Measurements from ENCODE around the gene TEX29.

TEX29 gene

DNA sequence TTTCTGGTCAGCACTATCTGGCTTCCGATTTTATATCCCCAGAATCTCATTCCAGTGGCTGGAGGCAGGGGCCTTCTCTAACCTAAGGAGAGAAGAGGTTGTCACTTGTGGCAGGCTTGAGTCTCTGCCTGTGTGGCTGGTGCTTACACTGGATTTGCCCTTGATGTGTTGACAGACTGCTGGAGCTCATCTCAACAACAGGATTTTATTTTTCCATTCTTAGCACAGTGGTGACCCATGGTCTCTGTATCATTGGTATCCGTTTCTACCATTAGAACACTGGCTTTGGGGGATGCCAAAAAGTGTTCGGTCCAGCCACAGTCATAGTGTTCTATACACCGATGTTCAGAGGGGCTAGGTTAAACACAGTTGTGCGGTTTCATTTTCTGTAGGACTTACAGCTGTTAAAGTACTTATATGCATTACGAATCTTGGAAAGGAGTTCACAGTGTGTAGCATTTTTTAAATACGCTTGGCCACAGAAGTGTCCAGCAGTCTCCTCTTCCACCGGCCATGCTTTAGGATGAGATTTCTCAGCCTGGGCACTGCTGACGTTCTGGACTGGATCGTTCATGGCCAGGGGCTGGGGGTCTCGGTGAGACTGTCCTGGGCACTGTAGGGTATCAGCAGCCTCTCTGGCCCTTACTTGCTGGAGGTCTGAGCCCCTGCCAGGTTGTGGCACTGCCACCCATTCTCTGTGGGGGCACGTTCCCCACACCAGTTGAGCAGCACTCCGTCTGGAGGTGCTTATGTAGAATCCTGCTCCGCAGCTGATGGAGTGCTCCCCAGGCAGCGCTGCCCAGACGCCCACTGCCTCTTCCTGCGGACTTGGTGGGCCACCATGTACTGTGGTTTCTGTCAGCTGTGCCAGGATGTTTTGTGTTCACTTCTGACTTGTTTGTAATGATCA, 41.4 kb upstream of the TEX29 start:
- TF ChIP-seq, protein P1, sequence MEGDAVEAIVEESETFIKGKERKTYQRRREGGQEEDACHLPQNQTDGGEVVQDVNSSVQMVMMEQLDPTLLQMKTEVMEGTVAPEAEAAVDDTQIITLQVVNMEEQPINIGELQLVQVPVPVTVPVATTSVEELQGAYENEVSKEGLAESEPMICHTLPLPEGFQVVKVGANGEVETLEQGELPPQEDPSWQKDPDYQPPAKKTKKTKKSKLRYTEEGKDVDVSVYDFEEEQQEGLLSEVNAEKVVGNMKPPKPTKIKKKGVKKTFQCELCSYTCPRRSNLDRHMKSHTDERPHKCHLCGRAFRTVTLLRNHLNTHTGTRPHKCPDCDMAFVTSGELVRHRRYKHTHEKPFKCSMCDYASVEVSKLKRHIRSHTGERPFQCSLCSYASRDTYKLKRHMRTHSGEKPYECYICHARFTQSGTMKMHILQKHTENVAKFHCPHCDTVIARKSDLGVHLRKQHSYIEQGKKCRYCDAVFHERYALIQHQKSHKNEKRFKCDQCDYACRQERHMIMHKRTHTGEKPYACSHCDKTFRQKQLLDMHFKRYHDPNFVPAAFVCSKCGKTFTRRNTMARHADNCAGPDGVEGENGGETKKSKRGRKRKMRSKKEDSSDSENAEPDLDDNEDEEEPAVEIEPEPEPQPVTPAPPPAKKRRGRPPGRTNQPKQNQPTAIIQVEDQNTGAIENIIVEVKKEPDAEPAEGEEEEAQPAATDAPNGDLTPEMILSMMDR (IDR thresholded peaks at IDR 0.05; ENCODE audit: borderline replicate concordance, control extremely low read depth, extremely low read depth, insufficient read depth, missing control alignments), result no peak
- no peak for DNase-seq (ENCODE audit: low spot score)
- in situ Hi-C loops (cut with MboI; ENCODE audit: low sequenced_read_pairs, unreplicated experiment), result no loop called here

DNA sequence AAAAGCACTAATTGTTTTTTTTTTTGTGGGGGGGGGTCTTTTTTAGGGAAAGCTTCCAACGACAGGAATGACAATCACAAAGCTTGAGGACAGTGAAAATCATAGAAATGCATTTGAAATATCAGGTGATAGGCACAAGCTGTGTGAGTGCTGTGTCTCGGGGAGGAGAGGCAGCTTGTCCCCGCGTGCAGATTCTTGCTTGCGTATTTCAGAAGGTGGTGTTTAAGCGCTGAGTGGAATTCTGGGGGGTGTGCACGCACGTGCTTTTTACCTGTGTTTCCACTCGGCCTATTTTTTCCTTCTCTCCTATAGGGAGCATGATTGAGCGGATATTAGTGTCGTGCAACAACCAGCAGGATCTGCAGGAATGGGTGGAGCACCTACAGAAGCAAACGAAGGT, 40.2 kb upstream of the TEX29 start:
- in situ Hi-C loops (cut with MboI; ENCODE audit: low sequenced_read_pairs, unreplicated experiment), result no loop called here
- DNase-seq (ENCODE audit: low spot score), result no peak
- TF ChIP-seq, protein P1 (IDR thresholded peaks at IDR 0.05; ENCODE audit: borderline replicate concordance, control extremely low read depth, extremely low read depth, insufficient read depth, missing control alignments), result no peak

DNA sequence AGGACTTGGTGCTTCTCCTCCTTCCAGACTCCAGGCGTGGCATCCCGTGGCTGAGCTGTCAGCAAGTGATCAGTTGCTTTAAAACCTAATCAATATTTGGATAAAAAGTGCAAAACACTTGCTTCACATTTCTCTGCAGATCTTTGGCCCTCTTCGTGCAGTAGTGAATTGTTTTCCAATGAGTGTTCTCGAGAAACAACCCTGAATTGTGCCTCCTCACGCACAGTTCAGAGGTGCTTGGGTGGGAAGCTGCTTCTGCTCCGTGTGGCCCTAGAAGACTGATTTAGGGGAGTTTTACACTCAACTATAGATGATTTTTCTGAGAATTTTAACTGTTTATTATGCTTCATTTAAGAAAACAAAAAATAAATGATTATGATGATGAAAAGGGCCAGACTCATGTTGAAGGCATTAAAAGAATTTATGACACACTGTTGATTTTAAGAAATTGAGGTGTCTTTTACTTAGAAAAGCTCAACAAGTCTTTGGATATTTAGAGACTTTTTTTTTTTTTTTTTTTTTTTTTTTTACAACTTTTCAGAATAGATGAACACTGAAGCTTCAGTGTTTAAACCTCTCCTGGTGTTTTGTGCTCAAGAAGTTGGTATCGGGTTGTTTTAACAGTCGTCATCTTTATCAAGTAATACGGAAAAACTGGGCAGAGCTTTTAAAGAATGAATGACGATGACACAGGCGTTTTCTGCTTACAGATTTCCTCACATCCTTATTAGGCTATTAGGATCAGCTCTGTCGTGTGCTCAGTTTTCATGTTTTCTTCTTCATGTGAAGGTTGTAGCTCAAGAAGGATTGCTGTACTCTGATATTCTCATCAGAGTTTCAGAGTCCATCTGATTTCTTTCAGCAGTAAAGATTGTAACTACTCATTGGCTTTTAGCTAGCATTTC, 39.5 kb upstream of the TEX29 start:
- DNase-seq (ENCODE audit: low spot score), result no peak
- TF ChIP-seq, protein P1 (IDR thresholded peaks at IDR 0.05; ENCODE audit: borderline replicate concordance, control extremely low read depth, extremely low read depth, insufficient read depth, missing control alignments), result no peak
- in situ Hi-C loops (cut with MboI; ENCODE audit: low sequenced_read_pairs, unreplicated experiment), result no loop called here

DNA sequence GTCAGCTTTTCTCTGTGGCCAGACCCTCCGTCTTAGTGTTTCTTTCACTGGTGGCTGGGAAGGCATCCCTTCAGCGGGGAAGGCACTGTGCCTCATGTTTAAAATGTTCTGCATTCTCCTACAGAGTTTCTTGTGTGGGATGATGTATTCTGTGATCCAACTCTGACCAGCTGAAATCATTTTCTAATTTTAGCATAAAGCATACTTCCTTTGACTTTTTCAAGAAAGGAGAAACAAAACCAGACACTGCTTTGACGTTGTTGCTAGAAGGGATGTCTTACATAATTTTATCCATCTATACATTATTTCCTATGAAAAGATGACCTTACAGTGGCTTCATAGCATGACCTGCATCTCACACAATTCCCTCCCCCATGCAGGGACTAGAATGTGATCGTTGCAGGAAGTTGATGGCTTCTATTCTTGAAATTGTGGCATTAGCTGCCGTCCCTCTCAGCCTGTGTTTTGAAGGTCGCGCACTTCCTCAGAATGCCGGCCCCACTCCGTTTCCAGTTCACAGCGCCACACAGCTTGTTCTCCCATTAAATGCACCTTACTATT, 38.6 kb upstream of the TEX29 start:
- TF ChIP-seq, protein P1 (IDR thresholded peaks at IDR 0.05; ENCODE audit: borderline replicate concordance, control extremely low read depth, extremely low read depth, insufficient read depth, missing control alignments), result no peak
- in situ Hi-C loops (cut with MboI; ENCODE audit: low sequenced_read_pairs, unreplicated experiment), result no loop called here
- no peak for DNase-seq (ENCODE audit: low spot score)

DNA sequence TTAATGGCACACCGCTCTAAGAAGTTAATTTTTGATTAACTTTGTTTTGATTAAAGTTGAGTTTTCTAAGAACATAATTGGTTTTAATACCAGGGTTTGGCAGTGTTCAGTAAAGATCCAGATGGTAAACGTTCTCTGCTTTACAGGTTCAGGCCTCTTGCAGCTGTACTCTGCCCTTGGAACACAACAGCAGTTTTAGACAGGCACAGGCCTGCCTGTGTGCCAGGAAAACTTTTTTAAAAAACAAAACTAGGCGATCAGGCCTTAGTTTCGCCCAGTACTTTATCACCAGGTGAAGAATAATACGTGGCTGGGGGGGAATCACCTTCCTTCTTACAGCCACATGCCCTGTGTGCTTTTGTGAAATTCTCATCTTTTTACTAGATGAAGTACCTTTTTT, 38.0 kb upstream of the TEX29 start:
- no peak for DNase-seq (ENCODE audit: low spot score)
- in situ Hi-C loops (cut with MboI; ENCODE audit: low sequenced_read_pairs, unreplicated experiment), result no loop called here
- TF ChIP-seq, protein P1 (IDR thresholded peaks at IDR 0.05; ENCODE audit: borderline replicate concordance, control extremely low read depth, extremely low read depth, insufficient read depth, missing control alignments), result no peak

DNA sequence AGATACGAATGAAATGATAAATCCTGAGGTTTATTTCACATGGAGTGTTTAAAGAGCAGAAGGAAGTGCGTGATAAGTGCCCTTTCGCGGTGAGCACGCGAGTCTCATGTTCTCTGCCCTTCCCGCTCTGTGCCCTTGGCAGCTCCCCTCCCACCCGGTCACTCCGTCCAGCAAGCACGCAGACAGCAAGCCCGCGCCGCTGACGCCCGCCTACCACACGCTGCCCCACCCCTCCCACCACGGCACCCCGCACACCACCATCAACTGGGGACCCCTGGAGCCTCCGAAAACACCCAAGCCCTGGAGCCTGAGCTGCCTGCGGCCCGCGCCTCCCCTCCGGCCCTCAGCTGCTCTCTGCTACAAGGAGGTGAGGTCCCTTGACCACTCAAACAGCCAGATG, 37.4 kb upstream of the TEX29 start:
- TF ChIP-seq, protein P1 (IDR thresholded peaks at IDR 0.05; ENCODE audit: borderline replicate concordance, control extremely low read depth, extremely low read depth, insufficient read depth, missing control alignments), result no peak
- DNase-seq (ENCODE audit: low spot score), result no peak
- in situ Hi-C loops (cut with MboI; ENCODE audit: low sequenced_read_pairs, unreplicated experiment), result no loop called here

Measured in GM13976 (cell line).